ENCODE data around the gene KLF11. TPM values are rescaled to one million over a fixed set of nuclear protein-coding genes. Genes with fewer than 3 reads are reported as not detected.

KLF11 gene
- total and polyA plus RNA-seq, 8 donors, result 4.1 to 21.6 (median 12.0) TPM

GRCh38 chr2:10004401-10004800 is 38.9 kb upstream of the KLF11 start:
- H3K9me3 ChIP-seq, result no peaks in the 10 kb centered on the region
- intact Hi-C loops (cut with DNase I; ENCODE audit: low total_unique reads), result no loop called here
- H3K4me1 ChIP-seq, result peaks cover 24 to 36% (median 34%) of the 10 kb centered on the region in 4 donors
- 91 to 97% (median 96%) methylated on average over 5 of the region's 5 CpGs for WGBS, 5 donors
- TF ChIP-seq CTCF (IDR thresholded peaks at IDR 0.05) (no peak), EP300 (IDR thresholded peaks at IDR 0.05) (no peak), POLR2AphosphoS5 (IDR thresholded peaks at IDR 0.05) (no peak), POLR2A (IDR thresholded peaks at IDR 0.05) (no peak)
- peaks cover 0 to 12% (median 6%) of the 10 kb centered on the region in 4 donors for H3K36me3 ChIP-seq
- H3K27me3 ChIP-seq, result no peaks in the 10 kb centered on the region
- DNase-seq, result no peak
- H3K27ac ChIP-seq, result peak overlapping the region in 1 of 5 donors; percentile 22
- no peak overlapping the region for H3K4me3 ChIP-seq

GRCh38 chr2:10004836-10005235 is 38.5 kb upstream of the KLF11 start:
- Histone ChIP-seq H3K27ac (peak overlapping the region in 1 of 5 donors; percentile 22), H3K4me3 (no peak overlapping the region), H3K9me3 (no peaks in the 10 kb centered on the region), H3K27me3 (no peaks in the 10 kb centered on the region), H3K36me3 (peaks cover 0 to 12% (median 4%) of the 10 kb centered on the region in 4 donors), H3K4me1 (peaks cover 29 to 40% (median 38%) of the 10 kb centered on the region in 4 donors)
- intact Hi-C loops (cut with DNase I; ENCODE audit: low total_unique reads), result no loop called here
- TF ChIP-seq EP300 (IDR thresholded peaks at IDR 0.05), result no peak
- no peak for TF ChIP-seq POLR2AphosphoS5 (IDR thresholded peaks at IDR 0.05)
- TF ChIP-seq CTCF (IDR thresholded peaks at IDR 0.05), result no peak
- TF ChIP-seq POLR2A (IDR thresholded peaks at IDR 0.05), result no peak
- WGBS, 5 donors, result 61 to 88% (median 73%) methylated on average over 3 of the region's 3 CpGs
- DNase-seq, result no peak

- no peak for DNase-seq
- intact Hi-C loops (cut with DNase I; ENCODE audit: low total_unique reads), result no loop called here
- 93 to 96% (median 96%) methylated on average over 17 of the region's 17 CpGs for WGBS, 5 donors
- H3K27me3 ChIP-seq, result no peaks in the 10 kb centered on the region
- no peaks in the 10 kb centered on the region for H3K9me3 ChIP-seq
- peak overlapping the region in 1 of 5 donors; percentile 70 for H3K27ac ChIP-seq
- no peak overlapping the region for H3K4me3 ChIP-seq
- peaks cover 36 to 47% (median 46%) of the 10 kb centered on the region in 4 donors for H3K4me1 ChIP-seq
- TF ChIP-seq CTCF (IDR thresholded peaks at IDR 0.05), result no peak
- no peak for TF ChIP-seq POLR2AphosphoS5 (IDR thresholded peaks at IDR 0.05)
- TF ChIP-seq POLR2A (IDR thresholded peaks at IDR 0.05), result no peak
- TF ChIP-seq EP300 (IDR thresholded peaks at IDR 0.05), result no peak
- peaks cover 0 to 10% (median 2%) of the 10 kb centered on the region in 4 donors for H3K36me3 ChIP-seq
Observed at GRCh38 chr2:10005461-10006235, 37.7 kb upstream of the KLF11 start.

- intact Hi-C loops (cut with DNase I; ENCODE audit: low total_unique reads), result no loop called here
- no peak for TF ChIP-seq POLR2AphosphoS5 (IDR thresholded peaks at IDR 0.05)
- TF ChIP-seq EP300 (IDR thresholded peaks at IDR 0.05), result no peak
- TF ChIP-seq CTCF (IDR thresholded peaks at IDR 0.05), result no peak
- no peak for TF ChIP-seq POLR2A (IDR thresholded peaks at IDR 0.05)
- 35 to 70% (median 52%) methylated on average over 45 to 64 of the region's 64 CpGs for whole genome bisulfite sequencing, 5 donors
- H3K4me3 ChIP-seq, result peak overlapping the region in 2 of 4 donors; percentile 14 to 20
- peak overlapping the region; percentile 44 to 76 (median 60) for H3K27ac ChIP-seq
- H3K9me3 ChIP-seq, result no peaks in the 10 kb centered on the region
- peaks cover 0 to 1% (median 0%) of the 10 kb centered on the region in 4 donors for H3K36me3 ChIP-seq
- peaks cover 36 to 48% (median 48%) of the 10 kb centered on the region in 4 donors for H3K4me1 ChIP-seq
- DNase-seq, result peak; percentile 85 to 87
- no peaks in the 10 kb centered on the region for H3K27me3 ChIP-seq
Observed at GRCh38 chr2:10006236-10007161, 36.9 kb upstream of the KLF11 start.

All from stomach (tissue), 9 donors.